Measurements from ENCODE around the gene YES1.
A peak's percentile ranks its signal among the peaks of the same experiment; 100 is the strongest.
"Not testable (repeated sequence)": the region's sequence is repeated elsewhere in the genome, so short reads cannot be mapped to it uniquely, and the experiment has no call there.

YES1 gene

GRCh38 chr18:785242-785641, 26.8 kb downstream of the YES1 start:
- Histone ChIP-seq H3K4me3 (ENCODE audit: low read depth in 1 of 2, low read length in 2 of 2) (no peak overlapping the region), H3K4me1 (ENCODE audit: control insufficient read depth in 1 of 2, insufficient read depth in 2 of 2, low read length in 2 of 2) (peaks cover 3 to 11% of the 10 kb centered on the region in 2 donors), H3K27ac (ENCODE audit: low read depth, low read length) (no peak overlapping the region), H3K9ac (ENCODE audit: low read depth in 1 of 2, low read length in 2 of 2) (no peak overlapping the region), H3K9me3 (ENCODE audit: control insufficient read depth in 1 of 2, low read length in 2 of 2) (no peaks in the 10 kb centered on the region), H3K27me3 (ENCODE audit: control insufficient read depth in 1 of 2, insufficient read depth in 2 of 2, low read length in 2 of 2) (no peaks in the 10 kb centered on the region), H3K36me3 (ENCODE audit: control insufficient read depth in 1 of 2, insufficient read depth in 2 of 2, low read length in 2 of 2) (no peaks in the 10 kb centered on the region)

- no peak overlapping the region for H3K27ac ChIP-seq (ENCODE audit: low read depth, low read length)
- H3K4me3 ChIP-seq (ENCODE audit: low read depth in 1 of 2, low read length in 2 of 2), result no peak overlapping the region
- no peaks in the 10 kb centered on the region for H3K27me3 ChIP-seq (ENCODE audit: control insufficient read depth in 1 of 2, insufficient read depth in 2 of 2, low read length in 2 of 2)
- H3K4me1 ChIP-seq (ENCODE audit: control insufficient read depth in 1 of 2, insufficient read depth in 2 of 2, low read length in 2 of 2), result peaks cover 6 to 11% of the 10 kb centered on the region in 2 donors
- no peak overlapping the region for H3K9ac ChIP-seq (ENCODE audit: low read depth in 1 of 2, low read length in 2 of 2)
- no peaks in the 10 kb centered on the region for H3K9me3 ChIP-seq (ENCODE audit: control insufficient read depth in 1 of 2, low read length in 2 of 2)
- no peaks in the 10 kb centered on the region for H3K36me3 ChIP-seq (ENCODE audit: control insufficient read depth in 1 of 2, insufficient read depth in 2 of 2, low read length in 2 of 2)
These were observed 27.4 kb downstream of the YES1 start for GRCh38 chr18:784470-785172.

DNA sequence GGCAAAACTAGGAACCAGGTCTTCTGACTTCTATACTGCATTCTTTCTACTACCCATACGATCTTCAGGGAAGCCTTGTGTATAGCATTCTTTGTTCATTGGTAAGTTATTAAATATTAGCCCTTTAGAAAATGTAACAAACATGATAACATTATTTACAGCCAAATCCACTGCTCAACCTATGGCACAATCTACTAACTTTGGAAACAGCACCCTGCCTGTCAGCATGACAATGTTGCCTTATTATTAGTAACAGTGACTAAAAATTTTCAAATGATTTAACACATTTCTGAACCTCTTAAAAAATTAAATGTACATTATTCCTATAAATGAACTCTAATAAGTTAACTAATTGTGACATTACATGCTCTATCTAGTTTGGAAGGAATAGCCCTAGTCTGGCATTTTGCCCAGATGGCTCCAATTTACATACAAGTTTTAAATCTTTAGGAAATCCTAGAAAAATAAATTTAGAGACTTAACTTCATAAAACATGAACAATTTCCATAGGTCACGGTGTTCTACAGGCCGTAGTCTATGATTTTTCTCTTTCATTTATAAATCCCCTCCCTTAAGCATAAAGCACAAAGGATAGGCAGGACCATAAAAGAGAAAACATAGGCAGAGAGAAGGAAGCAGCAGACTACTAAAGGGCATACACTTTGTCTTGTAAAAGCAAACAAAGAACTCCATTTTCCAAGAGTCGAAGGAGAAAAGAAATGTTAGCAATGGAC, 33.7 kb downstream of the YES1 start:
- peaks cover 9 to 18% of the 10 kb centered on the region in 2 donors for H3K4me1 ChIP-seq (ENCODE audit: control insufficient read depth in 1 of 2, insufficient read depth in 2 of 2, low read length in 2 of 2)
- no peak overlapping the region for H3K9ac ChIP-seq (ENCODE audit: low read depth in 1 of 2, low read length in 2 of 2)
- H3K9me3 ChIP-seq (ENCODE audit: control insufficient read depth in 1 of 2, low read length in 2 of 2), result no peaks in the 10 kb centered on the region
- H3K36me3 ChIP-seq (ENCODE audit: control insufficient read depth in 1 of 2, insufficient read depth in 2 of 2, low read length in 2 of 2), result no peaks in the 10 kb centered on the region
- no peaks in the 10 kb centered on the region for H3K27me3 ChIP-seq (ENCODE audit: control insufficient read depth in 1 of 2, insufficient read depth in 2 of 2, low read length in 2 of 2)
- no peak overlapping the region for H3K27ac ChIP-seq (ENCODE audit: low read depth, low read length)
- peak overlapping the region in 1 of 2 donors; percentile 19 for H3K4me3 ChIP-seq (ENCODE audit: low read depth in 1 of 2, low read length in 2 of 2)

- Histone ChIP-seq H3K27me3 (ENCODE audit: control insufficient read depth in 1 of 2, insufficient read depth in 2 of 2, low read length in 2 of 2) (no peaks in the 10 kb centered on the region), H3K9me3 (ENCODE audit: control insufficient read depth in 1 of 2, low read length in 2 of 2) (no peaks in the 10 kb centered on the region), H3K4me3 (ENCODE audit: low read depth in 1 of 2, low read length in 2 of 2) (no peak overlapping the region), H3K27ac (ENCODE audit: low read depth, low read length) (no peak overlapping the region), H3K9ac (ENCODE audit: low read depth in 1 of 2, low read length in 2 of 2) (no peak overlapping the region), H3K4me1 (ENCODE audit: control insufficient read depth in 1 of 2, insufficient read depth in 2 of 2, low read length in 2 of 2) (peaks cover 9 to 16% of the 10 kb centered on the region in 2 donors), H3K36me3 (ENCODE audit: control insufficient read depth in 1 of 2, insufficient read depth in 2 of 2, low read length in 2 of 2) (no peaks in the 10 kb centered on the region)
These were observed 35.0 kb downstream of the YES1 start for GRCh38 chr18:777021-777420.

- not testable (repeated sequence) for H3K36me3 ChIP-seq (ENCODE audit: control insufficient read depth in 1 of 2, insufficient read depth in 2 of 2, low read length in 2 of 2); H3K4me1 ChIP-seq (ENCODE audit: control insufficient read depth in 1 of 2, insufficient read depth in 2 of 2, low read length in 2 of 2); H3K9me3 ChIP-seq (ENCODE audit: control insufficient read depth in 1 of 2, low read length in 2 of 2); H3K27ac ChIP-seq (ENCODE audit: low read depth, low read length); H3K27me3 ChIP-seq (ENCODE audit: control insufficient read depth in 1 of 2, insufficient read depth in 2 of 2, low read length in 2 of 2); H3K9ac ChIP-seq (ENCODE audit: low read depth in 1 of 2, low read length in 2 of 2); H3K4me3 ChIP-seq (ENCODE audit: low read depth in 1 of 2, low read length in 2 of 2)
These were observed 36.0 kb downstream of the YES1 start for GRCh38 chr18:776044-776443.

DNA sequence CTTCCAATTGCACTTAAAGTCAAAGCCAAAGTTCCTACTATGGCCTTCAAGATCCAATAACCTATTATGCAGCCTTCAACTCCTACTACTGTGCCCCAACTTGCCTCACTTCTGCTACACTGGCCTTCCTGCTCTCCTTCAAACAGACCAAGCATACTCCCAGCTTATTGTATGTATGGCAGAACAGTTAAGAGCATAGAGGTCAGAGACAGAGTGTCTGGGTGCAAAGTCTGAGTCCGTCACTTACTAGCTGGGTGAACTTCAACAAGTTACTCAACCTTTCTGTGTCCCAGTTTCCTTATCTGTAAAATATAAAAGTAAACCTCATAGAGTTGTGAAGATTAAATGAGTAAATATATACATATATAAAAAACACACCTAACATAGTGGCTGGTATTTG, 37.2 kb downstream of the YES1 start:
- Histone ChIP-seq H3K27me3 (ENCODE audit: control insufficient read depth in 1 of 2, insufficient read depth in 2 of 2, low read length in 2 of 2) (no peaks in the 10 kb centered on the region), H3K4me3 (ENCODE audit: low read depth in 1 of 2, low read length in 2 of 2) (no peak overlapping the region), H3K27ac (ENCODE audit: low read depth, low read length) (no peak overlapping the region), H3K4me1 (ENCODE audit: control insufficient read depth in 1 of 2, insufficient read depth in 2 of 2, low read length in 2 of 2) (peaks cover 3 to 7% of the 10 kb centered on the region in 2 donors), H3K9me3 (ENCODE audit: control insufficient read depth in 1 of 2, low read length in 2 of 2) (no peaks in the 10 kb centered on the region), H3K9ac (ENCODE audit: low read depth in 1 of 2, low read length in 2 of 2) (no peak overlapping the region), H3K36me3 (ENCODE audit: control insufficient read depth in 1 of 2, insufficient read depth in 2 of 2, low read length in 2 of 2) (no peaks in the 10 kb centered on the region)

DNA sequence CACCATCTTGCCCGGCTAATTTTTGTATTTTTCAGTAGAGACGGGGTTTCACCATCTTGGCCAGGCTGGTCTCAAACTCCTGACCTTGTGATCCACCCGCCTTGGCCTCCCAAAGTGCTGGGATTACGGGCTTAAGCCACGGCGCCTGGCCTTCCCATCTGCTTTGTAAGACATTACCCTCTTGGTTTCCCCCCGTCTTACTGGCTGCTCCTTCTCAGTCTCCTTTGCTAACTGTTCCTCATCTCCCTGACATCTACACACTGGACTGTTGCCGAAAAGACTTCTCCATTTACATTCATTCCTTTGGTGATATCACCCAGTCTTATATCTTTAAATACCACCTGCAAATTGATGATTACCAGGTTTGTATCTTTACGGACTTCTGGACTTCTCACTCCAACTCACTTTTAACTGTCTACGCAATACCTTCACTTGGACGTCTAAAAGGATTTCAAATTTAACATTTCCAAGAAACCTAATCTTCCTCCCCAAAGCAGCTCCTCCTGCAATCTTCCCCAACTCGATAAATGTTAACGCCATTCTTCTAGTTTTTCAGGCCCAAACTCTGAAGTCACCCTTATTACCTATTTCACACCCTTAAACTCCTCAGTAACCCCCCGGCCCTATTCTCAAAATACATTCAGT, 37.9 kb downstream of the YES1 start:
- peaks cover 3 to 7% of the 10 kb centered on the region in 2 donors for H3K4me1 ChIP-seq (ENCODE audit: control insufficient read depth in 1 of 2, insufficient read depth in 2 of 2, low read length in 2 of 2)
- H3K9ac ChIP-seq (ENCODE audit: low read depth in 1 of 2, low read length in 2 of 2), result no peak overlapping the region
- no peak overlapping the region for H3K4me3 ChIP-seq (ENCODE audit: low read depth in 1 of 2, low read length in 2 of 2)
- H3K36me3 ChIP-seq (ENCODE audit: control insufficient read depth in 1 of 2, insufficient read depth in 2 of 2, low read length in 2 of 2), result no peaks in the 10 kb centered on the region
- H3K27me3 ChIP-seq (ENCODE audit: control insufficient read depth in 1 of 2, insufficient read depth in 2 of 2, low read length in 2 of 2), result no peaks in the 10 kb centered on the region
- no peaks in the 10 kb centered on the region for H3K9me3 ChIP-seq (ENCODE audit: control insufficient read depth in 1 of 2, low read length in 2 of 2)
- no peak overlapping the region for H3K27ac ChIP-seq (ENCODE audit: low read depth, low read length)

DNA sequence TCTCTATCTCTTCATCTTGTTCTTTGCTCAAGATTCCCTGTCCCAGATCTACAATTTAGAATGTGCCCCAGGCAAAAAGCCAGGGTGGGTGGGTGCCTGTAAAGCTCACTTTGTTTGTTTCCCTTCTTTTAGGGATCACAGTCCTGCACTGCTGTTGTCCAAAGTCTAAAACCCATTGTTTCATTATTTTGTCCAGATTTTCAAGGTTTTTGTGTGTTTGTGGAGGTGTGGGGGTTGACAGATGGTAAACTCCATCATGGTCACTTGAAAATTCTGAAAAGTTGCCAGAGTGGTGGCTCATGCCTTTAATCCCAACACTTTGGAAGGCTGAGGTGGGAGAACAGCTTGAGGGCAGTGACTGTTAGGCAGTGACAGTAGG, 41.5 kb downstream of the YES1 start:
- Histone ChIP-seq H3K9me3 (ENCODE audit: control insufficient read depth in 1 of 2, low read length in 2 of 2) (no peaks in the 10 kb centered on the region), H3K4me1 (ENCODE audit: control insufficient read depth in 1 of 2, insufficient read depth in 2 of 2, low read length in 2 of 2) (no peaks in the 10 kb centered on the region), H3K27ac (ENCODE audit: low read depth, low read length) (no peak overlapping the region), H3K36me3 (ENCODE audit: control insufficient read depth in 1 of 2, insufficient read depth in 2 of 2, low read length in 2 of 2) (no peaks in the 10 kb centered on the region), H3K4me3 (ENCODE audit: low read depth in 1 of 2, low read length in 2 of 2) (no peak overlapping the region), H3K9ac (ENCODE audit: low read depth in 1 of 2, low read length in 2 of 2) (no peak overlapping the region), H3K27me3 (ENCODE audit: control insufficient read depth in 1 of 2, insufficient read depth in 2 of 2, low read length in 2 of 2) (no peaks in the 10 kb centered on the region)

DNA sequence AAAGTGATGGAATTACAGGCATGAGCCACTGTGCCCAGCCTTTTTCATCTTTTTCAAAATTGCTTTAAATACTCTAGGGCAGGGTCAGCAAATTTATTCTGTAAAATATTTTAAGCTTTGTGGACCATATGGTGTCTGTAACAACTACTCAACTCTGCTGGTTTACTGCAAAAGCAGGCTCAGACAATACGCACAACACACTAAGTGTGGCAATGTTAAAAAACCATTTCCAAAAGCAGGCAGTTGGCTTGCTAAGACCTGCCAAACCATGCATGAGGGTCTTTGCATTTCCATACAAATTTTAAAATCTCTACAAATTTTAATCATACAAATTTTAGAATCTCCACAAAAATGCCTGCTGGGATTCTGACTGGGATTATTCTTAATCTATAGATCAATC, 44.1 kb downstream of the YES1 start:
- no peaks in the 10 kb centered on the region for H3K36me3 ChIP-seq (ENCODE audit: control insufficient read depth in 1 of 2, insufficient read depth in 2 of 2, low read length in 2 of 2)
- no peak overlapping the region for H3K4me3 ChIP-seq (ENCODE audit: low read depth in 1 of 2, low read length in 2 of 2)
- no peaks in the 10 kb centered on the region for H3K27me3 ChIP-seq (ENCODE audit: control insufficient read depth in 1 of 2, insufficient read depth in 2 of 2, low read length in 2 of 2)
- H3K27ac ChIP-seq (ENCODE audit: low read depth, low read length), result no peak overlapping the region
- no peaks in the 10 kb centered on the region for H3K4me1 ChIP-seq (ENCODE audit: control insufficient read depth in 1 of 2, insufficient read depth in 2 of 2, low read length in 2 of 2)
- H3K9ac ChIP-seq (ENCODE audit: low read depth in 1 of 2, low read length in 2 of 2), result no peak overlapping the region
- no peaks in the 10 kb centered on the region for H3K9me3 ChIP-seq (ENCODE audit: control insufficient read depth in 1 of 2, low read length in 2 of 2)

DNA sequence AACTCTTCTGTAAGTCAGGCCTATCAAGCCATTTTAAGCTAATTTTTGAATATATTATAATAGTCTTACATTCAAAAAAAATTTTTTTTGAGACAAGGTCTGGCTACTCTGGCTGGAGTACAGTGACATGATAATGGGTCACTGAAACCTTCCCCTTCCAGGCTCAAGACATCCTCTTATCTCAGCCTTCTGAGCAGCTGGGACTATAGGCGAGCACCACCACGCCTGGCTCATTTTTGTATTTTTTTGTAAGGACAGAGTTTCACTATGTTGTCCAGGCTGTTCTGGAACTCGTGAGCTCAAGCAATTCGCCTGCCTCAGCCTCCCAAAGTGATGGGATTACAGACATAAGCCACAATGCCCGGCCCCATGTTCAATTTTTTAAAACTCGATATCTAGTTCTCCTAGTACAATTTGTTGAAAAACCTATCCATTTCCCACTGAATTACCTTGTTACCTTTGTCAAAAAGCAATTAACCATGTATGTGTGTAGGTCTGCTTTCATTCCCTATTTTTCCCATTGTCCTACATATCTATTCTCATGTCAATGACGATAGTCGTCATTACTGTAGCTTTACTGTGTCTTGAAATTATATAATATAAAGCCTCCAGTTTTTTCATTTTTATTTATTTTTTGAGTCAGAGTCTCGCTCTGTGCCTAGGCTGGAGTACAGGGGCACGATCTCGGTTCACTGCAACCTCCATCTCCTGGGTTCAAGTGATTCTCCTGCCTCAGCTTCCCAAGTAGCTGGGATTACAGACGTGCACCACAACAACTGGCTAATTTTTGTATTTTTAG, 44.8 kb downstream of the YES1 start:
- Histone ChIP-seq H3K9ac (ENCODE audit: low read depth in 1 of 2, low read length in 2 of 2) (no peak overlapping the region), H3K27ac (ENCODE audit: low read depth, low read length) (no peak overlapping the region), H3K4me1 (ENCODE audit: control insufficient read depth in 1 of 2, insufficient read depth in 2 of 2, low read length in 2 of 2) (no peaks in the 10 kb centered on the region), H3K27me3 (ENCODE audit: control insufficient read depth in 1 of 2, insufficient read depth in 2 of 2, low read length in 2 of 2) (no peaks in the 10 kb centered on the region), H3K9me3 (ENCODE audit: control insufficient read depth in 1 of 2, low read length in 2 of 2) (no peaks in the 10 kb centered on the region), H3K4me3 (ENCODE audit: low read depth in 1 of 2, low read length in 2 of 2) (no peak overlapping the region), H3K36me3 (ENCODE audit: control insufficient read depth in 1 of 2, insufficient read depth in 2 of 2, low read length in 2 of 2) (no peaks in the 10 kb centered on the region)
